ENCODE measurements around the gene CEACAM21.

CEACAM21 gene

DNA sequence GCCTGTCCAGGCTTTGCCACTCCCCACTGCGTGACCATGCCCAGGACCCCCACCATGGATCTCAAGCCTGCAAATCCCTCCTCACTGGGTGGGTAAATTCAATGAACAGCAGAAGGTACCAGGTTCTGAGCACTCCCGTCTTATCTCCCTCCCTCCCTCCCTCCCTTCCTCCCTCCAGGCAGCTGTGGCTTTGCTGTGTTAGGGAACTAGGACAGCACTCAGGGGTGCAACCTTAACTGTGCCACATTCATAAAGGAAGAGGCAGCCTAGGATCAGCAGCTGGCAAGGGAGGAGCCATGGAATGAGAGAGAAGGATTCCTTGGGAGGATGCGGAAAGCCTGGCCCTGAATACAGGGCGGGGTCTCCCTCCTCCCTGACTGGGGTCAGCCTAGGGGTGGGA lies 45.3 kb downstream of the CEACAM21 start:
- Histone ChIP-seq H4K8ac (ENCODE audit: low read length) (no peak overlapping the region), H2AFZ (ENCODE audit: low read depth, low read length) (no peak overlapping the region), H3K36me3 (ENCODE audit: control insufficient read depth in 1 of 2, insufficient read depth in 2 of 2, low read depth in 1 of 2, low read length in 2 of 2) (no peaks in the 10 kb centered on the region), H3K4me3 (ENCODE audit: insufficient read depth in 1 of 2, low read depth in 1 of 2, low read length in 2 of 2) (no peak overlapping the region), H3K4me1 (ENCODE audit: control insufficient read depth, insufficient read depth, low read depth, low read length) (no peaks in the 10 kb centered on the region), H2BK15ac (ENCODE audit: low read depth, poor library complexity, severe bottlenecking) (no peak overlapping the region), H2BK120ac (ENCODE audit: low read depth, low read length) (no peak overlapping the region), H3K27me3 (ENCODE audit: control insufficient read depth in 1 of 2, insufficient read depth in 1 of 2, low read length in 2 of 2) (peaks cover 6 to 33% of the 10 kb centered on the region in 2 experiments), H3K4ac (ENCODE audit: low read depth in 1 of 2, low read length in 2 of 2) (no peak overlapping the region), H3K79me1 (replicated peaks; ENCODE audit: low read length, poor library complexity, severe bottlenecking) (no peaks in the 10 kb centered on the region), H3K23ac (ENCODE audit: low read length in 2 of 2) (no peak overlapping the region), H3K4me2 (ENCODE audit: low read length, poor library complexity, severe bottlenecking) (no peak overlapping the region), H2BK5ac (ENCODE audit: low read depth, low read length, poor library complexity, severe bottlenecking) (no peak overlapping the region), H2BK12ac (ENCODE audit: low read length in 2 of 2) (no peak overlapping the region), H3K18ac (ENCODE audit: low read depth in 1 of 2, low read length in 2 of 2) (no peak overlapping the region), H4K91ac (ENCODE audit: low read length) (no peak overlapping the region), H3K9ac (ENCODE audit: low read length) (no peak overlapping the region), H3K27ac (ENCODE audit: low read length, poor library complexity, severe bottlenecking) (no peak overlapping the region), H3K9me3 (ENCODE audit: control insufficient read depth, low read length) (no peaks in the 10 kb centered on the region), H3K14ac (ENCODE audit: low read length in 2 of 2) (no peak overlapping the region), H2AK5ac (ENCODE audit: low read length, severe bottlenecking) (no peak overlapping the region)
- 51% methylated on average over 3 of the region's 4 CpGs for WGBS
- DNase-seq: no peak

DNA sequence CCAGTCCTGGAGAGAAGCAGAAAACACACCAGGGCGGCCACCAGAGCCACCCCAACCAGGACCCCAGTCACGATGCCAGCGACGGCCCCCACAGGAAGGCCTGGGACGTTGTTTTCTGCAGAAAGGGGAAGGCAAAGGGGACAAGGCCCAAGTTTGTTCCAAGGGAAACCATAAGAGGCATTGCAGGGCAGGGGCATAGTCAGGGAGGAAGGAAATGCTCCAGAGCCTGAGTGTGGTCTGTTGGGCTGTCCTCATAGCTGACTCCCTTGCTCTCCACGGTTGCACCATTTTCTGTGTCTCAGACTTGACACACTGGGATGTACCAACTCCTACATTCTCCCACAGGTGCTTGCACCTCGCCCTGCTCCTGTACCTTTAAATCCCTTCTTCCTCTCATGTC lies 45.7 kb downstream of the CEACAM21 start:
- no peak overlapping the region for H3K4me3 ChIP-seq (ENCODE audit: insufficient read depth in 1 of 2, low read depth in 1 of 2, low read length in 2 of 2)
- H2AK5ac ChIP-seq (ENCODE audit: low read length, severe bottlenecking): no peak overlapping the region
- H2BK15ac ChIP-seq (ENCODE audit: low read depth, poor library complexity, severe bottlenecking): no peak overlapping the region
- peaks cover 6 to 36% of the 10 kb centered on the region in 2 experiments for H3K27me3 ChIP-seq (ENCODE audit: control insufficient read depth in 1 of 2, insufficient read depth in 1 of 2, low read length in 2 of 2)
- no peak overlapping the region for H3K18ac ChIP-seq (ENCODE audit: low read depth in 1 of 2, low read length in 2 of 2)
- H3K27ac ChIP-seq (ENCODE audit: low read length, poor library complexity, severe bottlenecking): no peak overlapping the region
- no peaks in the 10 kb centered on the region for H3K9me3 ChIP-seq (ENCODE audit: control insufficient read depth, low read length)
- H3K4ac ChIP-seq (ENCODE audit: low read depth in 1 of 2, low read length in 2 of 2): no peak overlapping the region
- no peak overlapping the region for H2BK120ac ChIP-seq (ENCODE audit: low read depth, low read length)
- no peak overlapping the region for H4K91ac ChIP-seq (ENCODE audit: low read length)
- H2AFZ ChIP-seq (ENCODE audit: low read depth, low read length): no peak overlapping the region
- no peak overlapping the region for H4K8ac ChIP-seq (ENCODE audit: low read length)
- H3K4me1 ChIP-seq (ENCODE audit: control insufficient read depth, insufficient read depth, low read depth, low read length): no peaks in the 10 kb centered on the region
- H3K9ac ChIP-seq (ENCODE audit: low read length): no peak overlapping the region
- no peaks in the 10 kb centered on the region for H3K79me1 ChIP-seq (replicated peaks; ENCODE audit: low read length, poor library complexity, severe bottlenecking)
- H2BK5ac ChIP-seq (ENCODE audit: low read depth, low read length, poor library complexity, severe bottlenecking): no peak overlapping the region
- no peak for DNase-seq
- no peak overlapping the region for H2BK12ac ChIP-seq (ENCODE audit: low read length in 2 of 2)
- no peak overlapping the region for H3K23ac ChIP-seq (ENCODE audit: low read length in 2 of 2)
- WGBS: 68% methylated on average over 7 of the region's 7 CpGs
- H3K4me2 ChIP-seq (ENCODE audit: low read length, poor library complexity, severe bottlenecking): no peak overlapping the region
- H3K36me3 ChIP-seq (ENCODE audit: control insufficient read depth in 1 of 2, insufficient read depth in 2 of 2, low read depth in 1 of 2, low read length in 2 of 2): no peaks in the 10 kb centered on the region
- no peak overlapping the region for H3K14ac ChIP-seq (ENCODE audit: low read length in 2 of 2)

- no peak for DNase-seq
- H3K18ac ChIP-seq (ENCODE audit: low read depth in 1 of 2, low read length in 2 of 2): no peak overlapping the region
- H3K27me3 ChIP-seq (ENCODE audit: control insufficient read depth in 1 of 2, insufficient read depth in 1 of 2, low read length in 2 of 2): peaks cover 6 to 43% of the 10 kb centered on the region in 2 experiments
- H4K8ac ChIP-seq (ENCODE audit: low read length): no peak overlapping the region
- no peak overlapping the region for H2BK15ac ChIP-seq (ENCODE audit: low read depth, poor library complexity, severe bottlenecking)
- no peak overlapping the region for H2AK5ac ChIP-seq (ENCODE audit: low read length, severe bottlenecking)
- H4K91ac ChIP-seq (ENCODE audit: low read length): no peak overlapping the region
- no peak overlapping the region for H3K4ac ChIP-seq (ENCODE audit: low read depth in 1 of 2, low read length in 2 of 2)
- H2BK5ac ChIP-seq (ENCODE audit: low read depth, low read length, poor library complexity, severe bottlenecking): no peak overlapping the region
- 93% methylated on average over 3 of the region's 4 CpGs for WGBS
- no peak overlapping the region for H3K4me2 ChIP-seq (ENCODE audit: low read length, poor library complexity, severe bottlenecking)
- no peak overlapping the region for H3K4me3 ChIP-seq (ENCODE audit: insufficient read depth in 1 of 2, low read depth in 1 of 2, low read length in 2 of 2)
- H3K79me1 ChIP-seq (replicated peaks; ENCODE audit: low read length, poor library complexity, severe bottlenecking): no peaks in the 10 kb centered on the region
- H2AFZ ChIP-seq (ENCODE audit: low read depth, low read length): no peak overlapping the region
- H3K14ac ChIP-seq (ENCODE audit: low read length in 2 of 2): no peak overlapping the region
- no peaks in the 10 kb centered on the region for H3K9me3 ChIP-seq (ENCODE audit: control insufficient read depth, low read length)
- no peaks in the 10 kb centered on the region for H3K36me3 ChIP-seq (ENCODE audit: control insufficient read depth in 1 of 2, insufficient read depth in 2 of 2, low read depth in 1 of 2, low read length in 2 of 2)
- H2BK120ac ChIP-seq (ENCODE audit: low read depth, low read length): no peak overlapping the region
- H3K9ac ChIP-seq (ENCODE audit: low read length): no peak overlapping the region
- H2BK12ac ChIP-seq (ENCODE audit: low read length in 2 of 2): no peak overlapping the region
- H3K23ac ChIP-seq (ENCODE audit: low read length in 2 of 2): no peak overlapping the region
- no peak overlapping the region for H3K27ac ChIP-seq (ENCODE audit: low read length, poor library complexity, severe bottlenecking)
- no peaks in the 10 kb centered on the region for H3K4me1 ChIP-seq (ENCODE audit: control insufficient read depth, insufficient read depth, low read depth, low read length)
Observed at GRCh38 chr19:41623360-41623759, 47.4 kb downstream of the CEACAM21 start.

GRCh38 chr19:41624515-41624914 lies 48.5 kb downstream of the CEACAM21 start:
- no peaks in the 10 kb centered on the region for H3K79me1 ChIP-seq (replicated peaks; ENCODE audit: low read length, poor library complexity, severe bottlenecking)

More at GRCh38 chr19:41624515-41624914, 48.5 kb downstream of the CEACAM21 start:
- Histone ChIP-seq H3K9me3 (ENCODE audit: control insufficient read depth, low read length) (no peaks in the 10 kb centered on the region), H2BK120ac (ENCODE audit: low read depth, low read length) (no peak overlapping the region), H3K9ac (ENCODE audit: low read length) (no peak overlapping the region), H3K4ac (ENCODE audit: low read depth in 1 of 2, low read length in 2 of 2) (no peak overlapping the region), H2BK5ac (ENCODE audit: low read depth, low read length, poor library complexity, severe bottlenecking) (no peak overlapping the region), H3K36me3 (ENCODE audit: control insufficient read depth in 1 of 2, insufficient read depth in 2 of 2, low read depth in 1 of 2, low read length in 2 of 2) (no peaks in the 10 kb centered on the region), H3K27ac (ENCODE audit: low read length, poor library complexity, severe bottlenecking) (no peak overlapping the region), H3K4me3 (ENCODE audit: insufficient read depth in 1 of 2, low read depth in 1 of 2, low read length in 2 of 2) (no peak overlapping the region), H2AK5ac (ENCODE audit: low read length, severe bottlenecking) (no peak overlapping the region), H2BK12ac (ENCODE audit: low read length in 2 of 2) (no peak overlapping the region), H3K23ac (ENCODE audit: low read length in 2 of 2) (no peak overlapping the region), H3K4me2 (ENCODE audit: low read length, poor library complexity, severe bottlenecking) (no peak overlapping the region), H2AFZ (ENCODE audit: low read depth, low read length) (no peak overlapping the region), H3K27me3 (ENCODE audit: control insufficient read depth in 1 of 2, insufficient read depth in 1 of 2, low read length in 2 of 2) (peaks cover 6 to 46% of the 10 kb centered on the region in 2 experiments), H3K18ac (ENCODE audit: low read depth in 1 of 2, low read length in 2 of 2) (no peak overlapping the region), H2BK15ac (ENCODE audit: low read depth, poor library complexity, severe bottlenecking) (no peak overlapping the region), H4K91ac (ENCODE audit: low read length) (no peak overlapping the region), H4K8ac (ENCODE audit: low read length) (no peak overlapping the region), H3K14ac (ENCODE audit: low read length in 2 of 2) (no peak overlapping the region), H3K4me1 (ENCODE audit: control insufficient read depth, insufficient read depth, low read depth, low read length) (no peaks in the 10 kb centered on the region)
- WGBS: 47% methylated on average over 4 of the region's 7 CpGs
- DNase-seq: no peak

Data from mesenchymal stem cell (in vitro differentiated cells and primary cell).